HG03175 (cell line): ENCODE results near the gene SBK3.
"Not testable (repeated sequence)": the region's sequence is repeated elsewhere in the genome, so short reads cannot be mapped to it uniquely, and the experiment has no call there.

Experiments
- ATAC-seq: cut with Tn5 transposase; IDR thresholded peaks from one replicate; pipeline ENCODE4 v1.9.1; 2021; ENCODE audit warnings: mild to moderate bottlenecking, moderate library complexity; ENCODE audit not compliant: unreplicated experiment

SBK3 gene

DNA sequence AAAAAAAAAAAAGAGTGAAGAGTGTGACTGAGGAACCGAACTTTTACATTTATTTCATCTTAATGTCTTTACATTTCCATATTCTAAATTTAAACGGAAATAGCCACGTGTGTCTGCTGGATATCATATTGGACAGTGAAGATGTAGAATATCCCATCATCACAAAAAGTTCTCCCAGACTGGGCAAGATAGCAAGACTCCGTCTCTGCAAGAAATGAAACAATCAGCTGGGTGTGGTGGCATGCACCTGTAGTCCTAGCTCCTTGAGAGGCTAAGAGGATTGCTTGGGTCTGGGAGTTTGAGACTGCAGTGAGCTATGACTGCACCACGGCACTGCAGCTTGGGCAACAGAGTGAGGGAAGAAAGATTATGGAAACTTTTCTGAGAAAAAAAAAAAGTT lies 31.4 kb upstream of the SBK3 start:
- no peak for ATAC-seq

- not testable (repeated sequence) for ATAC-seq
Measured at GRCh38 chr19:55573929-55574328, 28.6 kb upstream of the SBK3 start.

- not testable (repeated sequence) for ATAC-seq
Measured at GRCh38 chr19:55569477-55569876, 24.1 kb upstream of the SBK3 start.

DNA sequence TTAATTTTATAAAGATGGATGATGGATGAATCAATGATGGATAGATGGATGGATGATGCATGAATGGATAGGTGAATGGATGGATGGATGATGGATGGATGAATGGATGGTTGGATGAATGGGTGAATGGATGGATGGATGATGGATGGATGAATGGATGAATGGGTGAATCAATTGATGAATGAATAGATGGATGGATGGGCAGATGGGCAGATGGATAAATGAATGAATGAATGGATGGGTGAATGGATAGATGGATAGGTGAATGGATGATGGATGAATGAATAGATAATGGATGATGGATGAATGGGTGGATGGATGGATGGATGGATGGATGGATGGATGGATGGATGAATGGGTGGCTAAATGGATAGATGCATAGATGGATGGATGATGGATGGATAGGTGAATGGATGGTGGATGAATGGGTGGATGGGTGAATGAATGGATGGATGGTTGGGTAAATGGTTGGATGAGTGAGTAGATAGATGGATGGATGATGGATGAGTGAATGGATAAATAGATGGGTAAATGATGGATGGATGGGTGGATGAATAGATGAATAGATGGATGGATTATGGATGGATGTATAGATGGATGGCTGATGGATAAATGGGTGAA lies 22.5 kb upstream of the SBK3 start:
- ATAC-seq, result no peak

DNA sequence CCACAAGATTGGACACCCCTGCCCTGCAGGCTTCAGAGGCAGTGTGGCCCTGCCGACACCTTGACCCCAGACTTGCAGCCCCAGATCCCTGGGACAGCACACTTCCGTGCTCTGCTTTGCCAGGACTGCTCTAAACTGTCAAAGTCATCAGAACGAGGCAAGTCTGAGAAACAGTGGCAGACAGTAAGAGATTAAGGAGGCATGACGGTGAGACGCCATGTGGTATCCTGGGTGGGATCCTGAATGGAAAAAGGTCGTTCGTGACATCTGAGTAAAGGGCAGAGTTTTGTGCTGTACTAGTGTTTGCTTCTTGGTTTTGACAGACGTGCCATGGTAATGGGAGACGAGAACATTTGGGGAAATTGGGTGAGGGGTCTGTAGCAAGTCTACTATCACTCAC lies 21.5 kb upstream of the SBK3 start:
- ATAC-seq, result no peak

DNA sequence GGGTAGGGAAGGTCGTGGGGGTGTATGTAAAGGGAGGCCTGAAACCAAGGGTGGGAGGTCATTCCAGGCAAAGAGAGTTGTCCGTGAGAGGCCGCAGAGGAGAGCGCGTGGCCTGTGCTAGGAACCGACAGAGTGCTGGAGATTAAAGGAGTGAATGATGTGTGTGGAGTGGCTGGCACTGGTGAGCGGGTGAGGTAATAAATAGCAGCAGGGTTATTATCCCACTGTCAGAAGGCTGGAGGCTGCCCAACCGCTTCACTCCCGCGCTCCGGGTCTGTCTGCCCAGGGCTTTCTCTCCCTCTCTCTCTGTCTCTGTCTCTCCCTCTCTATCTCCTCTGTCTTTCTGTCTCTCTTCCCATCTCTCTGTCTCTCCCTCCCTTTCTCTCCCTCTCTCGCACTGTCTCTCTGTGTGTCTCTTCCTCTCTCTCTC lies 17.9 kb upstream of the SBK3 start:
- no peak for ATAC-seq

DNA sequence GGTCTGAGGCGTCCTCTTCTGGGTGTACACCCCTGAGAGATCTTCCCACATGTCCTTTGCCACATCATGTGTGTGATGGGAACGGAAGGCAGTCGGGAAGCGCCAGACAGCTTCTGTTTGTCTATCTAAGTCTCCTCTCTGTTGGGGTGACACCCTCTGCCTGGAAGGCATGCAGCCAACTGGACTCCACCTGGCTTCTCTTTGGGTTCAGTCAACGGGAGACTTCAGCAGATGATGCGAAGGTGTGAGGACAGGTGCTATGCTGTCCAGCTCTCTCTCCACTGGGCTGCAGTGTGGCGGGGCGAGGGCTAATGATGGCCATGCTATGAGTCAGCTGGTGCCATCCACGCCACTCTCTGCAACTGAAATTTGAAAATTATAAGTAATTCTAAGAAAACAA lies 14.3 kb upstream of the SBK3 start:
- ATAC-seq, result no peak

GRCh38 chr19:55554741-55555152 lies 9.4 kb upstream of the SBK3 start:
- no peak for ATAC-seq

DNA sequence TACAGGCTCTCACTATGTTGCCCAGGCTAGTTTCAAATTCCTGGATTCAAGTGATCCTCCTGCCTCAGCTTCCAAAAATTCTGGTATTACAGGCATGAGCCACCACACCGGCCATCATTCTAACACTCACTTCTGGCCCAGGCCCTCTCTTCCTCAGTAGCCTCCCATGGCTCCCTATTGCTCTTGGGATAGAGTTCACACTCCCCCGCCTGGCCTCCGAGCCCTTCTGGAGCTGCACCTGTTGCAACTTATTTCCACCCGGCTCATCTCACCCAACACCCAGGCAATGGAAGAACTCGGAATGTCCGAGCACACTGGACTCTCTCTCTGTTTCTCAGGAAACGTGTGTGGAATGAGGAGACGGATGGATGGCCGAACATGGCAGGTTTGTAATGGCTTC lies 9.0 kb upstream of the SBK3 start:
- no peak for ATAC-seq

DNA sequence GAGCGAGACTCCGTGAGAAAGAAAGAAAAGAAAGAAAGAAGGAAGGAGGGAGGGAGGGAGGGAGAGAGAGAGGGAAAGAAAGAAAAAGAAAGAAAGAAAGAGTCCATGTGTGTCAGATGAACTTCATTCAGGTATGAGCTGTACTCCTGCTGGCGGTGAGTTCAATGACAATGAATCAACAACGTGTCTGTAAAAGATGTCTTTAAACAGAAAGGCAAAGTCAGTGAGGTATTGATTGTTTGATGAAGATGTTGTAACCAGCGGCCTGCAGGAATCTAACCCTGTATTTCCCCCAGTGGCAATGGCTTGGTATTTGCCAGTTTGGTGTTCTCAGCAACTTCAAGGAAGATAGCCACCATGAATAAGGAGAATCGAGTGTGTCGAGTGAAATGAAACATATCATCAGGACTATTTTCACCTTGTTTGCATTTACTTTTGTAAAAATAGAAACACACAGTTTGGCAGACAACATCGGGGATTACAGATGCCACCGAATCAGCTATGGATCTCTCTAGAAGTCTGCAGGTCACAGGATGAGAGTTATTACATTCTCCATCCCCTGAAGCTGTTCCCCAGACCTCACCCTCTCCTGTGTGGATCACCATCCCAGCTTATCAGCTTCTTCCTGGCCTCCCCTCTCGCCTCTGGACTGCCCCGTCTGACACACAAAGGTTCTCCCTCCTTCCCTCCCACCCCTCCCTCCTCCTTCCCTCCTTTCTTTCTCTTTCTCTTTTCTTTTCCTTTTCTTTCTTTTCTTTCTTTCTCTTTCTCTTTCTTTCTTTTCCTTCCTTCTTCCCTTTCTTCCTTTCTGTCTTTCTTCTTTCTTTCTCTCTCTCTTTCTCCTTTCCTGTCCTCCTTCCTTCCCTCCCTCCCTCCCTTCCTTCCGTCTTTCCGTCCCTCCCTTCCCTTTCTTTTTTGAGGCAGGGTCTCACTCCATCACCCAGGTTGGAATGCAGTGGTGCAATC lies 8.2 kb upstream of the SBK3 start:
- ATAC-seq, result no peak

DNA sequence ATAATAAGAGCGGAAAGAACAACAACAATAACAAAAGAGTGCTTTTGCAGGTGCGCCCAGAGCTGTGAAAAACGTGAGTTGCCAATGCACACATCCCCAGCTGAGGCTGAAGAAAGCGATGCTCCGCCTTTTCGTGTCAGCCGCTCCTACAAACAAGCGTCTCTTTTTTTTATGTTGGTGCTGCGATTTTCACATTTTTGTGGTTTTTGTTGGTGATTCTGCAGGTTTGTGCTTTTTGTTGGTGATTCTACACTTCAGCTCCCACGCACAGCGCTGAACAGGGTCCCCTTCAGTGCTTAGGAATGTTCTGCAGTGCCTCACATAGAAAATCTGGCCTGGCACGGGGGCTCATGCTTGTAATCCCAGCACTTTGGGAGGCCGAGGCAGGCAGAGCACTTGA lies 7.3 kb upstream of the SBK3 start:
- ATAC-seq, result no peak

DNA sequence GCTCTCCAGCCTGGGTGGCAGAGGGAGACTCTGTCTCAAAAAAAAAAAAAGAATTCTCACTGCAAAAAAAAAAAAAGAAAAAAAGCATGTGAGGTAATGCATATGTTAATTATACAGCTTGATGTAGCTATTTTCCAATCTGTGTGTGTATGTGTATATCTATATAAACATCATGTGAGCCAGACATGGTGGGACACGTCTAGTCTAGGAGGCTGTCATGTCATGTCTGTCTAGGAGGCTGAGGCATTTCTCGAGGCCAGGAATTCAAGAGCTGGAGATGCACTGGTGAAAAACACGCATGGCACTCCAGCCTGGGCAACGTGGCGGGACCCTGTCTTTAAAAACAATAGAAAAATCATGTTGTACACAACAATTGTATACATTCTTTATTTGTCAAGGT lies 6.9 kb upstream of the SBK3 start:
- no peak for ATAC-seq

DNA sequence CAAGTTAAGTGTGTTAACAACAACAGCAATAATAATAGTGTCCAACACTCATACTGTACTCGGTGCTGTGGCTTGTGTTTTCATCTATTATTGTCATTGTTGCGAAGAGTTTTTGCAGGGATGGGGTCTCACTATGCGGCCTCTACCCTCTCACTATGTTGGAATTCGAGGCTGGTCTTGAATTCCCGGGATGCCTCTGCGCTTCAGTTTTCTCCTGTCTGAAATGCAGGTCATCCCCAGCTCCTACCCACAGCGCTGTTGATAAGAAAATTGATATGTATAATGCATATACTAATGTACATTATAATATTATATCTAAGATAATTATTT lies 4.9 kb upstream of the SBK3 start:
- ATAC-seq, result no peak

- no peak for ATAC-seq
Measured at GRCh38 chr19:55549500-55550320, 4.4 kb upstream of the SBK3 start.

DNA sequence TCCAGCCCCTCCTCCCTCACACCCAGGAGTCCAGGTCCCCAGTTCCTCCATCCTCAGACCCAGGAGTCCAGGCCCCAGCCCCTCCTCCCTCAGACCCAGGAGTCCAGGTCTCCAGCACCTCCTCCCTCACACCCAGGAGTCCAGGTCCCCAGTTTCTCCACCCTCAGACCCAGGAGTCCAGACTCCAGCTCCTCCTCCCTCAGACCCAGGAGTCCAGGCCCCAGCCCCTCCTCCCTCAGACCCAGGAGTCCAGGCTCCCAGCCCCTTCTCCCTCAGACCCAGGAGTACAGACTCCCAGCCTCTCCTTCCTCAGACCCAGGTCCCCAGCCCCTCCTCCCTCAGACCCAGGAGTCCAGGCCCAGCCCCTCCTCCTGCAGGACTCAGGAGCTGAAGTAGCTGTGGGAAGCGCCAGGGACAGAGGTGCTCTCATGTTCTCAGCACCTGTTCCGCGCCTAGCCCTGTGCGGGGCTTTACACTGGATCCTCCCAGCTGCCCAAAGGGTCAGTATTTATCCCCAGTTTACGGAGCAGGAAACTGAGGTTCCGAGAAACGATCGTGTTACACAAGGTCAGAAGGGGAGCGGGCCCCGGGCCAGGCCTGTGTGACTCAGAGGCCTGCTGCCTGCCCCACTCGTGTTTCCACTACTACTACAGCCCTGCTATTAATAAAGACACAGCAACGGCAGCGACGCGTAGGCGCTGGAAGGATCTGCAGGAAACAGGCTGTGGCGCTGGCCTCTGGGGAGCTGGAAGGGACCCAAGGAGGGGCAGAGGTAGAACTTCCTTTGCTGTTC lies 1.7 kb upstream of the SBK3 start:
- ATAC-seq, result no peak

DNA sequence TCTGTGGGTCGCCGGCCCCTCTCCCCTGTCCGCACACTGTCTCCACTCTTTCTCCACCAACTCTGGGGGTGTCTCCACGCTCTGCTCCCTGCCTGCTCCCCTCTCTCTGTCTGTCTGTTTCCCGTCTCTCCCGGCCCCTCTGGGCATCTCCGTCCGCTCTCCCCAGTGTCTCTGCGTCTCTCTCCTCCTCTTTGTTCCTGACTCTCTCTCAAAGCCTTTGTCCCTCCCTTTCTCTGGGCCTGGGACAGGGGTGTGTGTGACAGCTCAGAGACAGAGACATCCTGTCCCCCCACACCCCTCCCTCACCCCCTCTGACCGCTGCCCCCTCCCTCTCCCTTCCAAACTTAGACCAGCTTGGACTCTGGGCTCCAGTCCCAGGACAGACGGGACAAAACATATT lies 668 bp upstream of the SBK3 start:
- no peak for ATAC-seq

GRCh38 chr19:55544776-55545439 lies 435 bp downstream of the SBK3 start:
- no peak for ATAC-seq

GRCh38 chr19:55544014-55544413 lies 1.3 kb downstream of the SBK3 start:
- ATAC-seq, result no peak

DNA sequence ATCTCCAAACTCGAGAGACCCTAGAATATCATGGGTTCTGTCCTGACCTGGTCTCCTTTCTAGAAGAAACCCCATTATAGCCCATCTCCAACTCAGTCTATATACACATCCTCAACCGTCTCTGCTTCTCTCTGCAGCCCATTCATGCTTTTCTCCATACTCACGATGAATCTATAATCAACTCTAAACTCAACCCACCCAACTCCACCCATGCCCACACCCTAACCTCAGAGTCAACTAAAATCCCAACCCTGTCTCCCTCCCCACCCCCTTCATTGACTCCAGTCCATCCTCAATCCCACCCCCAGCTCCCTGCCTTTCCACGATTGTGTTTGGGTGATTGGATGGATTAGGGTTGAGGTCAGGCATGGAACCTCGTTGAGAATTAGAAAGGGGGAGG lies 1.8 kb downstream of the SBK3 start:
- ATAC-seq, result no peak

- ATAC-seq, result no peak
Measured at GRCh38 chr19:55542292-55542855, 3.0 kb downstream of the SBK3 start.
